Activated naive CD4-positive, alpha-beta T cell treated with anti-CD3 and anti-CD28 coated beads for 36 hours (primary cell): Measurements from ENCODE around the gene RNF8. TPM values are rescaled to one million over a fixed set of nuclear protein-coding genes. Genes with fewer than 3 reads are reported as not detected.

Experiments used
- CTCF ChIA-PET: fragments of 350-600 bp; sonication (Branson Sonifier 250); formaldehyde crosslinking; loops from one replicate; lab custom pipeline; 2021; ENCODE audit warnings: antibody characterized with exemption; lab: Charles Lee
- DNase-seq: peaks from one replicate; pipeline ENCODE4 v3.0.0-alpha.2; 2020
- H3K27ac Mint-ChIP-seq: one replicate; pipeline ENCODE4 v1.8.0; 2021; ENCODE audit warnings: mild to moderate bottlenecking, mixed read lengths
- H3K27me3 Mint-ChIP-seq: one replicate; pipeline ENCODE4 v1.8.0; 2021; ENCODE audit warnings: low read depth, mixed read lengths
- H3K36me3 Mint-ChIP-seq: one replicate; pipeline ENCODE4 v1.8.0; 2021; ENCODE audit warnings: low read depth, mixed read lengths
- H3K4me1 Mint-ChIP-seq: one replicate; pipeline ENCODE4 v1.8.0; 2021; ENCODE audit warnings: low read depth, mixed read lengths
- H3K4me3 Mint-ChIP-seq: one replicate; pipeline ENCODE4 v1.8.0; 2021; ENCODE audit warnings: mild to moderate bottlenecking, moderate library complexity, mixed read lengths
- H3K9me3 Mint-ChIP-seq: one replicate; pipeline ENCODE4 v1.8.0; 2021; ENCODE audit warnings: mixed read lengths
- intact Hi-C: fragments of 100-400 bp; cut with micrococcal nuclease; formaldehyde crosslinking; loops from one replicate; pipeline ENCODE4 v1.15.1; 2023
- total RNA-seq, 2 experiments: library from RNA; stranded (reverse); gene quantifications; one replicate each; pipeline ENCODE4 v1.2.3, GENCODE V29; 2021

Gene RNF8
- total RNA-seq, 2 experiments from 2014 or later: 18.6 to 19.4 TPM

GRCh38 chr6:37369321-37370201 is 15.8 kb downstream of the RNF8 start:
- Mint-ChIP-seq H3K9me3 (no peaks in the 10 kb centered on the region), H3K27me3 (no peaks in the 10 kb centered on the region), H3K36me3 (peaks cover 12% of the 10 kb centered on the region), H3K4me1 (no peaks in the 10 kb centered on the region), H3K27ac (no peak overlapping the region), H3K4me3 (no peak overlapping the region)
- intact Hi-C loops: no loop called here
- CTCF ChIA-PET: interaction anchor here (0.6 to 3.0 kb wide), 5 partner anchors 9 to 937 kb away, joined by 3 to 10 read pairs (median 4); no protein-coding TSS in a partner anchor
- DNase-seq: no peak

DNA sequence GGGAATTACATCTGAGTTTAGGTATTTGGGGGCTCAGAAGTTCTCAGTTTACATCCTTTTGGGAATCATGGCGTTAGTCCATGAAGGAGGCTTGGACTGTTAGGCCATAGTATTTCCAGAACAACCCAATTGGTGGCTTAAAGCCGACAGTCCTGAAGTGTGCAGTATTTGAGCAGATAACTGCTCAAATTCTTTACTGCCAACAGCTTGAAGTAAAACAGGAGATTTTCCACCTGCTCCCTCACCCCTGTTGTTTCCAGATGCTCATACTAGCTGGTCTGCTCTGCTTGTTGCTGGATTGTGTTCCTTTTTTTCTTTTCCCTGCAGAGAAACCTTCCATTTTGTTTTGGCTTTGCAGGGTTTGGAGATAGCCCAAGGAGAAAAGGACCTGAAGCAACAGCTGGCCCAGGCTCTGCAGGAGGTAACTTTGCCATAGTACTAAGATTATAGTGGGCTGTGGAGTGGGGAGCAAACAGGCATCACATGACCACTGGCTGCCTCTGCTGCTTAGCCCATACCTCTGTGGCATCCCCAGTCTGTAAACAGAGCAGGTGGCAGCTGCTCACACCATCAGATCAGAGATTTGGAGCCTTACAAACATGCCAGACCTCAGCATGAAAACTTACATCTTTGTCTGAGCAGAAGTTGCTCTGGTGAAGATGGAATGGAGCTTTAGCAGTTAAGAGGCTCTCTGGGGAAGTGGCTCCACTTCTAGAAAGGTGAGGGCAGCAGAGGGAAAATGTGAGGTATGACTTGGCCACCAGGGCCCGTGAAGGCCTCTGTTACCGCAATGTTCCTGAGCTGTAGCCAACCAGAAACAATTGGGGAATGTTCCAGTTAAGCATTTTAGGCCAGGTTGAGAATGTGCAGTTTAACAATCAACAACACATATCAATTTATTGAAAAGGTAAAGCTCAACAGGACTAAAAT is 17.6 kb downstream of the RNF8 start:
- CTCF ChIA-PET: interaction anchor here (1.4 to 3.0 kb wide), 3 partner anchors 46 to 194 kb away, joined by 3 to 10 read pairs (median 6); no protein-coding TSS in a partner anchor
- no peaks in the 10 kb centered on the region for H3K9me3 Mint-ChIP-seq
- intact Hi-C loops: no loop called here
- H3K36me3 Mint-ChIP-seq: peaks cover 13% of the 10 kb centered on the region
- H3K4me3 Mint-ChIP-seq: no peak overlapping the region
- H3K27me3 Mint-ChIP-seq: no peaks in the 10 kb centered on the region
- H3K4me1 Mint-ChIP-seq: no peaks in the 10 kb centered on the region
- DNase-seq: no peak
- no peak overlapping the region for H3K27ac Mint-ChIP-seq

GRCh38 chr6:37372116-37372515 is 18.3 kb downstream of the RNF8 start:
- Mint-ChIP-seq H3K9me3 (no peaks in the 10 kb centered on the region), H3K4me1 (no peaks in the 10 kb centered on the region), H3K36me3 (peaks cover 13% of the 10 kb centered on the region), H3K27ac (no peak overlapping the region), H3K27me3 (no peaks in the 10 kb centered on the region), H3K4me3 (no peak overlapping the region)
- no peak for DNase-seq
- CTCF ChIA-PET: interaction anchor here (1.1 to 1.8 kb wide), 3 partner anchors 47 to 194 kb away, joined by 3 to 6 read pairs (median 3); no protein-coding TSS in a partner anchor
- intact Hi-C loops: no loop called here

DNA sequence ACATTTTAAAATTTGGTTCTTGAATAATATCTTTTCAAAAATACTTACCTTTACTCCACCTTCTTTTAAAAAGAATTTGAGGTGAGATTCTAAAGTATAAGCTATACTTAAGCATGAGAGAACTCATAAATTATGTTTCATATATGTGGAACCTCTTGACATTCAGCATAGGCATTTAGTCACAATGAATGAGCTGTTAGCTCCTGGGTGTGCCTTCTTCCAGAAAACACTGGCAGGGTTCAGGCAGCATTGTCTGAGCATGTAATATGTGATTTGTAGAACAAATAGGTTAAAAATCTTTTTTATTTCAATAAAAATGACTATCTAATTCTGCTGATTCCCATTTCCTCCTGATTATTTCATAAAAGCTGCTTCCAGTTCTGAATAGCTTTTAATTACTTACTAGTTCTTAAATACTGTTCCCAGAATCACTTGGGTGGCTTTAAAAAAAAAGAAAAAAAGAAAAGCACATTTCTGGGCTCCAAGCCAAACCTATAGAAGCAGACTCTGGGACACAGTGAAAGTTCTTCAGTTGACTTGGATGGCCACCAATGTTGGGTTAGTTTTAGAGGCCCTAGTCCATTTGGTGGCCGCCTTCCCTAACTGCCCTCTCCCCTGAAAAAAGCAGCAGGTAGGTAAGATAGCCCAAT is 20.2 kb downstream of the RNF8 start:
- Mint-ChIP-seq H3K9me3 (no peaks in the 10 kb centered on the region), H3K4me3 (no peak overlapping the region), H3K36me3 (peaks cover 16% of the 10 kb centered on the region), H3K27me3 (no peaks in the 10 kb centered on the region), H3K4me1 (no peaks in the 10 kb centered on the region), H3K27ac (no peak overlapping the region)
- no peak for DNase-seq
- intact Hi-C loops: no loop called here
- CTCF ChIA-PET: interaction anchor here (0.9 to 1.8 kb wide), 2 partner anchors 48 to 52 kb away, joined by 3 to 6 read pairs; no protein-coding TSS in a partner anchor

DNA sequence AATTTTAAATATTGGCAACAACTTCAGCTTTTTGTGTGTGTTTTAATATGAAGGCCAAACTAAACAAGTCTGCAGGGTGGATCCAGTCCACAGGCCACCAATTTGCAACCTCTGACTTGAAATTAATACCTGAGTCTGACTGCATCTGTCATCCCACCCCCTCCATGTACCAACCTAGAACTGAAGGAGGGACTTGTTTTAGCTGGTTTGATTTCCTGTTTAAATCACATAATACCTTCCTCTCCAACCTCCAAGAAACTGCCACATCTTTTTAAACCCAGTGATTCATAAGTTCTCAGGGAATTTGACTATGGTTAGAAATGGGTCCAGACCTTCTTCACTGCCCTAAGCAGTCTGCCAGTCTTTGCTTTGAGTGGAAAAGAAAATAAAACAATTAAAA is 21.6 kb downstream of the RNF8 start:
- Mint-ChIP-seq H3K4me3 (no peak overlapping the region), H3K27ac (no peak overlapping the region), H3K4me1 (no peaks in the 10 kb centered on the region), H3K9me3 (no peaks in the 10 kb centered on the region), H3K36me3 (peaks cover 7% of the 10 kb centered on the region), H3K27me3 (no peaks in the 10 kb centered on the region)
- intact Hi-C loops: no loop called here
- DNase-seq: no peak
- CTCF ChIA-PET: no interaction called here

- H3K9me3 Mint-ChIP-seq: no peaks in the 10 kb centered on the region
- intact Hi-C loops: no loop called here
- H3K27me3 Mint-ChIP-seq: no peaks in the 10 kb centered on the region
- no peak overlapping the region for H3K4me3 Mint-ChIP-seq
- no peaks in the 10 kb centered on the region for H3K4me1 Mint-ChIP-seq
- no peak for DNase-seq
- H3K27ac Mint-ChIP-seq: no peak overlapping the region
- H3K36me3 Mint-ChIP-seq: peaks cover 14% of the 10 kb centered on the region
- CTCF ChIA-PET: no interaction called here
These were observed 22.4 kb downstream of the RNF8 start for GRCh38 chr6:37376078-37376743.

DNA sequence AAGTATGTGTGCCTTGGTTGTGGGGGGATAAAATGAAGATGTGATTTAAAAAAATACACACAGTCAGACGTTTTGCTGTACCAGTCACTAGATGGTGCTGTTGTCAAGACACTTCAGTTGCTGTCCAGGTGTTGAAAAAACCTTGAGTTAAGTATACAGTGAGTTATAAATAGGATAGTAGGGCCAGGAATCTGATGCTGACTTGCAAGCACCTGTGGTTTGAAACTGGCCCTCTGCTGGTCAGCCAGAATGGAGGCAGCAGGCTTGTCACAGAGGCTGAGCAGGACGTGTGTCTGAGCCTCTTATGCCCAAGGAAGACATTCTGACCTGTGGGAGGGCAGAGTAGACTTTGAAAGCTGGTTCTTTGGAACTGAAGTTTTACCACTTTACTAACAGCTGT is 27.8 kb downstream of the RNF8 start:
- Mint-ChIP-seq H3K9me3 (no peaks in the 10 kb centered on the region), H3K4me3 (no peak overlapping the region), H3K27me3 (no peaks in the 10 kb centered on the region), H3K36me3 (peaks cover 21% of the 10 kb centered on the region), H3K27ac (no peak overlapping the region), H3K4me1 (no peaks in the 10 kb centered on the region)
- CTCF ChIA-PET: interaction anchor here (0.6 to 4.1 kb wide), 12 partner anchors 12 to 1115 kb away, joined by 3 to 19 read pairs (median 4); no protein-coding TSS in a partner anchor
- intact Hi-C loops: loop anchor here (1.0 to 2.0 kb wide), 4 partner anchors 53 to 311 kb away; no protein-coding TSS in a partner anchor
- peak; percentile 43 for DNase-seq

- Mint-ChIP-seq H3K9me3 (no peaks in the 10 kb centered on the region), H3K27me3 (no peaks in the 10 kb centered on the region), H3K4me3 (no peak overlapping the region), H3K4me1 (no peaks in the 10 kb centered on the region), H3K27ac (no peak overlapping the region), H3K36me3 (peaks cover 19% of the 10 kb centered on the region)
- CTCF ChIA-PET: interaction anchor here (0.6 to 4.1 kb wide), 9 partner anchors 11 to 309 kb away, joined by 3 to 19 read pairs (median 4); no protein-coding TSS in a partner anchor
- no peak for DNase-seq
- intact Hi-C loops: no loop called here
These were observed 29.4 kb downstream of the RNF8 start for GRCh38 chr6:37382994-37383765.

GRCh38 chr6:37388578-37388977 is 34.8 kb downstream of the RNF8 start:
- DNase-seq: no peak
- no peak overlapping the region for H3K27ac Mint-ChIP-seq
- H3K4me3 Mint-ChIP-seq: no peak overlapping the region
- no peaks in the 10 kb centered on the region for H3K4me1 Mint-ChIP-seq
- H3K27me3 Mint-ChIP-seq: no peaks in the 10 kb centered on the region
- H3K9me3 Mint-ChIP-seq: no peaks in the 10 kb centered on the region
- intact Hi-C loops: no loop called here
- peaks cover 5% of the 10 kb centered on the region for H3K36me3 Mint-ChIP-seq
- CTCF ChIA-PET: no interaction called here

DNA sequence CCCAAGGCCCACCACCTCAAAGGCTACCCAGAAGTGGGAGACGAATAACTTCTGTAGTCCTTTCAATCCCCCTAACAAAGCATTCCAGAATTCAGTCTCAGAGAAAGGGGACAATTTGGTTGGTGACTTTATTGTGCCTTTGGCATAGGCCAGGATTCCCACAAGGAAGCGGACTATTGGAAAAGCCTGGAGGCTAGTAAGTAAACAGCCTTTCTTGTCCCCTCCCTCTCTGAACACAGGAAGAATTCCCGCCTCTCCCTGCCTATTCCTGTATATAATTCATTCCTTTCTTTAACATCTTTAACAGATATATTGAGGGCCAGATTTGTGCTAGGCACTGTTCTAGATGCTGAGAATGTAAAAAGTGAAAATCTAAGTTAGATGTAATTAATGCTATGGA is 36.1 kb downstream of the RNF8 start:
- no peaks in the 10 kb centered on the region for H3K9me3 Mint-ChIP-seq
- intact Hi-C loops: no loop called here
- no peaks in the 10 kb centered on the region for H3K4me1 Mint-ChIP-seq
- H3K36me3 Mint-ChIP-seq: peaks cover 5% of the 10 kb centered on the region
- no peak overlapping the region for H3K27ac Mint-ChIP-seq
- DNase-seq: no peak
- H3K27me3 Mint-ChIP-seq: no peaks in the 10 kb centered on the region
- CTCF ChIA-PET: no interaction called here
- no peak overlapping the region for H3K4me3 Mint-ChIP-seq

- H3K27me3 Mint-ChIP-seq: no peaks in the 10 kb centered on the region
- no peak for DNase-seq
- CTCF ChIA-PET: no interaction called here
- no peaks in the 10 kb centered on the region for H3K9me3 Mint-ChIP-seq
- no peak overlapping the region for H3K27ac Mint-ChIP-seq
- no peak overlapping the region for H3K4me3 Mint-ChIP-seq
- H3K4me1 Mint-ChIP-seq: no peaks in the 10 kb centered on the region
- intact Hi-C loops: no loop called here
- peaks cover 5% of the 10 kb centered on the region for H3K36me3 Mint-ChIP-seq
These were observed 37.3 kb downstream of the RNF8 start for GRCh38 chr6:37391120-37391519.
